ENCODE data around the gene ZBTB7B. TPM values are rescaled to one million over a fixed set of nuclear protein-coding genes. Genes with fewer than 3 reads are reported as not detected.

The ZBTB7B gene
- total RNA-seq, 4 donors from 2014 or later: 44.6 to 53.4 (median 49.5) TPM

GRCh38 chr1:155051342-155051776 lies 48.8 kb downstream of the ZBTB7B start:
- no peak for DNase-seq (ENCODE audit: low spot score in 2 of 2)
- H3K27ac ChIP-seq: peak overlapping the region; percentile 71 to 94 (median 92)
- H3K9me3 ChIP-seq: no peaks in the 10 kb centered on the region
- H3K4me1 ChIP-seq: peaks cover 0 to 28% (median 20%) of the 10 kb centered on the region in 4 donors
- no peaks in the 10 kb centered on the region for H3K27me3 ChIP-seq
- 0 to 1% methylated on average over 17 to 20 of the region's 31 CpGs for WGBS, 2 donors
- H3K36me3 ChIP-seq: peaks cover 4 to 28% (median 6%) of the 10 kb centered on the region in 3 donors
- peak overlapping the region; percentile 70 to 89 (median 82) for H3K4me3 ChIP-seq
- TF ChIP-seq CTCF (IDR thresholded peaks at IDR 0.05): no peak
- peak in 1 of 2 donors; percentile 16 for TF ChIP-seq EP300 (IDR thresholded peaks at IDR 0.05)
- peak in 1 of 2 donors; percentile 55 for TF ChIP-seq POLR2A (IDR thresholded peaks at IDR 0.05)

DNA sequence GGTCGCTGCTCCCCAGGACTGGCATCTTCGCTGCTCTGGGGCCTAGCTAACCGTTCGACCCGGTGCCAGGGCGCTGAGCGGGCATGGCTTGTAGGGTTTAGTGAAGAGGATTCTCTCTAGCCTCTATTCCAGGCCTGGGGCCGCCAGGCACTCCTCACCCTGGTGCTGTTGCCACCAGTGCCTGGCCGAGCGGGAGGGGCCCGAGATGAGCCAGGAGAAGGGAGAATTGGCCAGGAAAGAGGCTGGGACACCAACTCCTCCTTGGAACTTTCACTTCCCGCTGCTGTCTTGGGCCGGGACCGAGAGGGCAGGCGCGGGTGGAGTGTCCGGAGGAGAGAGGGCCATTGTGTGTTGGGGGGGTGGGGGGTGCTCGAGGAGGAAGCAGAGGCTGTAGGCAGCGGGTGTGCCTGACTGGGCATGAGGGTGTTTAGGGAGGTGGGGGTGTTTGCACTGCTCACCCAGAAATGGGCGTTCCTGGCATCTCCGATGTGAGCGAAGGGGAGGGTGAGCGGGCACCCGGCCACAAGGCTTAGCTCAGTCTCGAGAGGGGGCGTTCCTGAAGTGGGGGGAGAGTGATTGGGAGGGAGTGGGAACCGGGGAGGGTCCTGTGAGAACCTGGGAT lies 49.3 kb downstream of the ZBTB7B start:
- Histone ChIP-seq H3K4me3 (peak overlapping the region; percentile 70 to 89 (median 82)), H3K36me3 (peaks cover 4 to 33% (median 6%) of the 10 kb centered on the region in 3 donors), H3K4me1 (peaks cover 0 to 28% (median 20%) of the 10 kb centered on the region in 4 donors), H3K27me3 (no peaks in the 10 kb centered on the region), H3K27ac (peak overlapping the region; percentile 71 to 94 (median 92)), H3K9me3 (no peaks in the 10 kb centered on the region)
- WGBS, 2 donors: 1% methylated on average over 26 of the region's 27 CpGs
- TF ChIP-seq CTCF (IDR thresholded peaks at IDR 0.05) (no peak), POLR2A (IDR thresholded peaks at IDR 0.05) (peak in 1 of 2 donors; percentile 15), EP300 (IDR thresholded peaks at IDR 0.05) (peak in 1 of 2 donors; percentile 50)
- DNase-seq (ENCODE audit: low spot score in 2 of 2): peak; percentile 31 to 40

DNA sequence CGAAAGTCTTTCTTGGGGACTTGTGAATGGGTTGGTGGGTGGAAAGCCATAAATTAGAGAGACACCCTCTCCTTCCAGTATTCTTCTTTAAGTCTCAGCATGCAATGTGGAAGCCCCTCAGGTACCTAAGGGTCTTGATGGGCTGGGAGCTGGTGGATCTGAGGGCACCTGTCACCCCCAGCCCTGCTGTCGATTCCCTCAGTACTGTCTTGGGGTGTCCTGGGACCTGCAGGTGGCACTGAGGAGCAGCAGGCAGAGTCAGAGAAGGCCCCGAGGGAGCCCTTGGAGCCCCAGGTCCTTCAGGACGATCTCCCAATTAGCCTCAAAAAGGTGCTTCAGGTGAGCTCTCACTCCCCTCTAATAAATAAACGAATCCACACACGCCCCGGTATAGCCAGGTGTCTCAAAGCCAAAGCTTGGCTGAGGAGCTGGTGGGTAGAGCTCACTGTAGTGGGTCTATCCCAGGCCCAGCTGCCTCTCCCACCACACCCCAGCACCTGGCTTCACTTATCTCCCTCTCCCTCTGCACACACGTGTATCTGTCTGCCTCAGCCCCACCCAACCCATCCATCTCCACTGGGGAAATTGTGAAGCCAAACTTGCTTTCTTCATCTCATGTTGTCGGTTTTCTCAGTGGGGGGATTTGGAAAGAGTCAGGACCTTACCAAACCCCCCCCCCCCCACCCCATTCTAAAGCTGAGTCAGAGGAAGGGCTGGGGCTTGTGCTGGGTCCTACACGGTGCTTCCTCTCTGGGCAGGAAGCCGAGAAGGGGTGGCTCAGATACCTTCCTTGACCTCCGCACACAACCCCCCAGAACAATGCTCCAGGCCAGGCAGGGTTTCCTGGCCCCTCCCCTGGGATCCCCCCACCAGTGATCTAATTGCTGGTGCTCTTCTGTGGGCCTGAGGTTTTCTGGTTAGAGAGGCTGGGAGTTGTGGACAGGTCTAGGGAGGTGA lies 50.1 kb downstream of the ZBTB7B start:
- Histone ChIP-seq H3K9me3 (no peaks in the 10 kb centered on the region), H3K27me3 (no peaks in the 10 kb centered on the region), H3K4me3 (peak overlapping the region; percentile 70 to 89 (median 82)), H3K27ac (peak overlapping the region; percentile 33 to 94 (median 92)), H3K36me3 (peaks cover 4 to 42% (median 6%) of the 10 kb centered on the region in 3 donors), H3K4me1 (peaks cover 0 to 28% (median 20%) of the 10 kb centered on the region in 4 donors)
- TF ChIP-seq POLR2A (IDR thresholded peaks at IDR 0.05) (no peak), CTCF (IDR thresholded peaks at IDR 0.05) (peak in 2 of 5 experiments; percentile 18 to 25)
- 45 to 61% methylated on average over 9 to 12 of the region's 12 CpGs for WGBS, 2 donors
- DNase-seq (ENCODE audit: low spot score in 2 of 2): no peak

DNA sequence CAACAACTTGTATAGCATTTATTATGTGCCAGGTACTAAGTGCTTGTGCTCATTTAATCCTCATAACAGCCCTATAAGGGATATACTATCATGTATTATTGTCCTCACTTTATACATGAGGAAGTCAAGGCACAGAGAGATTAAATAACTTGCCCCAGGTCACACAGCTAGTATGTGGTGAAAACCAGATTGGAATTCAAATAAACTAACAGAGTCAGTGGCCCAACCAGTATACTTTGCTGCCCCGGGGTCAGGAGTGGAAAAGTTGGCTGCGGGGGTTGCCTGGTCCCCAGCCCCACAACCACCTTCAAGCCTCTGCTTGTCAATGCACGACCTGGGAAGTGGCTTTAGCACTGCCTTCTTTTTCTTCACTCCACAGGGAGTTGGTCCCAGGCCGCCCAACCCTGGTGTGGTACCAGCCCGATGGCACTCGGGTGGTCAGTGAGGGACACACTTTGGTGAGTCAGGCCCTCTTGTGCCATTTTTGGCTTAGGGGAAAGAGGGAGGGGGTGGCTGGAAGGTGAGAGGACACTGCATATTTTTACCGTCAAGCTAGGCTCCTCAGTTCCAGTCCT lies 51.0 kb downstream of the ZBTB7B start:
- TF ChIP-seq CTCF (IDR thresholded peaks at IDR 0.05): no peak
- no peak for TF ChIP-seq EP300 (IDR thresholded peaks at IDR 0.05)
- no peak for TF ChIP-seq POLR2A (IDR thresholded peaks at IDR 0.05)
- Histone ChIP-seq H3K27me3 (no peaks in the 10 kb centered on the region), H3K36me3 (peaks cover 4 to 51% (median 6%) of the 10 kb centered on the region in 3 donors), H3K9me3 (no peaks in the 10 kb centered on the region), H3K4me1 (peaks cover 0 to 28% (median 20%) of the 10 kb centered on the region in 4 donors), H3K27ac (peak overlapping the region in 1 of 4 donors; percentile 94), H3K4me3 (no peak overlapping the region)
- DNase-seq (ENCODE audit: low spot score in 2 of 2): no peak
- WGBS, 2 donors: 82 to 87% methylated on average over 7 of the region's 7 CpGs

All from tibial nerve (tissue), 4 donors.